H1 (cell line): ENCODE measurements around the gene RNF166. TPM values are rescaled to one million over a fixed set of nuclear protein-coding genes. Genes with fewer than 3 reads are reported as not detected.

ENCODE experiments used
- HDAC6 ChIP-seq: IDR thresholded peaks from one replicate; pipeline ENCODE4 v1.7.1; 2012; ENCODE audit warnings: low read depth, mild to moderate bottlenecking, inconsistent platforms, low read length, moderate library complexity
- PHF8 ChIP-seq: fragments of 200-600 bp; sonication (generic); conservative IDR thresholded peaks from 2 replicates; pipeline ENCODE4 v1.7.1; 2012; ENCODE audit warnings: low read depth, mild to moderate bottlenecking, inconsistent platforms, low read length, moderate library complexity
- SP1 ChIP-seq: IDR thresholded peaks from 2 replicates; pipeline ENCODE4 v1.6.1; 2011; ENCODE audit warnings: low read depth, low read length
- ZNF274 ChIP-seq: IDR thresholded peaks from 2 replicates; pipeline ENCODE4 v1.7.0; 2012; ENCODE audit warnings: low read length, borderline replicate concordance; ENCODE audit errors: extremely low read depth
- polyA plus RNA-seq, 7 experiments: library from polyadenylated mRNA; depleted of rRNA in 3 of 7; stranded (reverse) in 5 of 7; unstranded in 2 of 7; fragments of >200 nt in 5 of 7; fragments of 200-250 nt in 2 of 7; gene quantifications; 1 replicate in 5 of 7; 2 replicates in 1 of 7; 4 replicates in 1 of 7; pipeline versions ENCODE4 v1.2.1 to v1.2.3, GENCODE V29; 2011 to 2013; ENCODE audit warnings: missing spikeins in 2 of 7, mixed read lengths in 2 of 7
- total RNA-seq: library from RNA; stranded (reverse); fragmentation: NEBNext Ultra II Directional; extraction: Animal tissue kit (Norgen Biotek cat#: 25700); gene quantifications from 2 replicates; pipeline ENCODE4 v1.2.1, GENCODE V29; 2021

The RNF166 gene
- total and polyA plus RNA-seq, 2 of the 8 experiments (the other 6 are each of a cell fraction or from before 2014, with no cell fraction given) = 29.8 to 31.2 TPM

DNA sequence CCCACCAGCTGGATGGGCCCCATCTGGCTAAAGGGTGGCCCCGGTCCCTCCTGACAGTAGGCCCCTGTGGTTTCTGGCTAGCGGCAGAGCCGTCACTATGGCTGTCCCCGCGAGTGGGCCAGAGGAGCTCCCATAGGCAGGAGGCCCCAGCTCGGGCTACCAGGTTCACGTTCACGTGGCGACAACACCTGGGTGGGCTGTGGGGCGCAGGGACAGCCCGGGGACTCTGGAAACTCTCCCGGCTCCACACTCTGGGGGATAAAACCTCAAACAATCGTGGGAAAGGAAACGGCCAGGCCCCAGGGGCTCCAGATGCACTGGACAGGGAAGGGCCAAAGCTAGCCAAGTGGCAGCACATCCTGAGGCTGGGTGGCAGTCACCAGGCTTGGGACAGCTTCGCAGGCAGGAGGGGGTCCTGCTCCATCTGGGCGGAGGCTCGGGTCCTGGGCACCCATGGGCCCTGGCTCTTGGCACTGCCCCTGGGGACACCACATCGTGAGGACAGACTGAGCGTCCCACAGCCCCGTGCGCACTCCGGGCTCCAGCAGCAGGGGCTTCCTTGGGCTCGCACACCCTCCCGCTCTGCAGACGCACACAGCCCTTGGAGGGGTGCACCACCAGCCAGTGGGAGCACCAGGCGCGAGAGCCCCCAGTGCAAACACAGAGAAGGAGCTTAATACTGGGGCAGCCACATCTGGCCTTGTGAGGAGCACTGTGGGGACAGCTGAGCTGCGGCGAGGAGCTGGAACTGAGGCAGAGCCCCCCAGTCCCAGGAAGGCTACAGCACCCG is 4.4 kb downstream of the RNF166 start (continued):
- TF ChIP-seq SP1 (no peak), ZNF274 (no peak), PHF8 (no peak), HDAC6 (no peak)
